GM06990 (cell line): Measurements from ENCODE around the gene RGS12.

Source experiments
- DNase-seq: peaks from one replicate; pipeline ENCODE4 v3.0.0-alpha.2; 2011; ENCODE audit not compliant: insufficient read length; ENCODE audit errors: extremely low read depth
- H3K27me3 ChIP-seq: replicated peaks from 2 replicates; pipeline ENCODE4 v1.6.0; 2011; ENCODE audit warnings: low read length; ENCODE audit not compliant: control insufficient read depth, insufficient read depth
- H3K36me3 ChIP-seq: 2 replicates; pipeline ENCODE4 v1.5.1; 2011; ENCODE audit warnings: low read length; ENCODE audit not compliant: control insufficient read depth, insufficient read depth
- H3K4me3 ChIP-seq: replicated peaks from 2 replicates; pipeline ENCODE4 v1.5.1; 2011; ENCODE audit warnings: low read depth, mild to moderate bottlenecking, control low read depth, low read length
- CTCF ChIP-seq: IDR thresholded peaks from 2 replicates; pipeline ENCODE4 v1.5.1; 2011; ENCODE audit warnings: low read length, control low read depth, mild to moderate bottlenecking, inconsistent platforms; ENCODE audit not compliant: insufficient read depth, poor library complexity, severe bottlenecking

RGS12 gene

DNA sequence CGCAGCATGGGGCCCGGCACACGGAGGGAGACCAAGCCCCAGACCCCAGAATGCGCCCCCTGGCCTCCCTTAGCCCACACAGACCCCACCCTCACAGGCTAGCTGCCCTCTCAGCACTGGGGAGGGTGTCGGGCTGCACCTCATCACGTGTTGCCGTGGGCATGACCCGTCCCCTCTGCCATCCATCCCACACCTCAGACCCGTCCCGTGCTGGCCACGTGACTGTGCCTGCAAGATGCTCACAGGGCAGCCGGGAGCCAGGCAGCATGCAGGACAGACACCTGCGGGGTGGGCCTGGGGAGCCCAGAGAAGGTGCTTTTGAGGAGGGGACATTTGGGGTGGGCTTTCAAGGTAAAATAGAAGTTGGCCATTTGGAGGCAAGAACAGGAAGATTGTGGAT lies 39.0 kb upstream of the RGS12 start:
- peaks cover 2% of the 10 kb centered on the region for H3K36me3 ChIP-seq
- no peak for DNase-seq

DNA sequence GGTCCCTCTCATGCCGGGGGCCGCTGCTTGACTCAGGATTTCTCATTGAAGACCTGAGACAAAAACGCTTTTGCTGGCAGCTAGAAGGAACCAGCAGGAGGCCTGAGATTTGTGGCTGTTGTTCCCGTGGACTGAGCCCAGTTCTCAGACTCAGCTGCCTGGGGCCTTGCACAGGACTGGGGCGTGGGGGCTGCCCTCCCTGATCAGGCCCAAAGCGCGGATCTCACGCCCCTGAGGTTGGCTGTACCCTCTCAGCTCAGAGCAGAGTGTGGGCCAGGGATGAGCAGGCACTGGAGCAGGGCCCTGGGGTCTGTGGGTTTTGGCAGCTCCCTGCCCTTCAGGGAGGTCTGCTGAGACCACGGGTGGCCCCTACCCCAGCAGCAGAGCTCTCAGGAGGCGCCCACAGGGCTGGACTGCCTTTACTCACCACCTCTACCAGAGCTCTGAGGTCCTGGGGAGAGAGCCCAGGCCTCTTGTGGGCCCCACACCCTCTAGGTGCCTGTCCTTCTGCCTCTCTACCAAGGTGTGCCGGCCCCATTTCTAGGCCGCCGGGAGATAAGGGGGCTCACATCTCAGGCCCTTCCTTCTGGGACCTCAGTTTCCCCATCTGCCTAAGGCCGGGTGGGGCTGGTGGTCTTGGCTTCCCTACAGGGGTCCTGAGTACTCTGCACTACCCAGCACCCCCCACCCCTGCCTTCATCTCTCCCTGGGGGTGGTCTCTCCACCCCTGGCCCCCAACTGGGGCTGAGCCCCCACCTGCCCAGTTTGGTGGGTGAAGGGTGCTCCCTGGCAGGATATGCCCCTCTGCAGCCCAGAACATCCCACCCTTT lies 38.3 kb upstream of the RGS12 start:
- H3K36me3 ChIP-seq = peaks cover 2% of the 10 kb centered on the region
- no peak overlapping the region for H3K4me3 ChIP-seq
- H3K27me3 ChIP-seq = no peaks in the 10 kb centered on the region
- no peak for TF ChIP-seq CTCF
- no peak for DNase-seq

More for the DNA sequence above, 39.0 kb upstream of the RGS12 start:
- no peak overlapping the region for H3K4me3 ChIP-seq
- no peak for TF ChIP-seq CTCF
- no peaks in the 10 kb centered on the region for H3K27me3 ChIP-seq

- no peak overlapping the region for H3K4me3 ChIP-seq
- no peaks in the 10 kb centered on the region for H3K27me3 ChIP-seq
- peaks cover 2% of the 10 kb centered on the region for H3K36me3 ChIP-seq
- no peak for TF ChIP-seq CTCF
- DNase-seq = peak; percentile 3
These were observed 37.1 kb upstream of the RGS12 start for GRCh38 chr4:3255611-3256186.

GRCh38 chr4:3256230-3257102 lies 36.4 kb upstream of the RGS12 start:
- TF ChIP-seq CTCF = no peak
- no peak overlapping the region for H3K4me3 ChIP-seq
- no peaks in the 10 kb centered on the region for H3K27me3 ChIP-seq
- no peak for DNase-seq
- H3K36me3 ChIP-seq = peaks cover 2% of the 10 kb centered on the region

- peaks cover 2% of the 10 kb centered on the region for H3K36me3 ChIP-seq
- peak; percentile 6 for DNase-seq
- TF ChIP-seq CTCF = no peak
- H3K4me3 ChIP-seq = no peak overlapping the region
- H3K27me3 ChIP-seq = no peaks in the 10 kb centered on the region
These were observed 35.7 kb upstream of the RGS12 start for GRCh38 chr4:3257103-3257555.
